ENCODE measurements around the gene SSH2.

The SSH2 gene

GRCh38 chr17:29576214-29577000 is 353.6 kb downstream of the SSH2 start:
- no peak for DNase-seq (ENCODE audit: low read depth in 2 of 2)
